RWPE1 (cell line): Measurements from ENCODE around the gene IPCEF1.
A peak's percentile ranks its signal among the peaks of the same experiment; 100 is the strongest.

Experiments
- CTCF ChIA-PET: fragments of 350-600 bp; sonication (Branson Sonifier 250); formaldehyde crosslinking; extraction: SDS; loops from one replicate; lab custom pipeline; 2021; lab: Yijun Ruan, JAX
- POLR2A ChIA-PET: fragments of 400-600 bp; formaldehyde crosslinking; extraction: SDS; loops from one replicate; lab custom pipeline; 2020; ENCODE audit warnings: antibody characterized with exemption; ENCODE audit not compliant: low non-redundant PET; lab: Yijun Ruan, JAX
- DNase-seq: peaks from one replicate; pipeline ENCODE4 v3.0.0; 2012; ENCODE audit warnings: low spot score
- H3K27ac ChIP-seq: fragments of 450-650 bp; 2 replicates; pipeline ENCODE4 v1.5.1; 2017
- TF ChIP-seq, protein P1 (sequence below): fragments of 450-650 bp; conservative IDR thresholded peaks from 2 replicates; pipeline ENCODE4 v1.5.1; 2017; ENCODE audit warnings: low read depth, mild to moderate bottlenecking

The IPCEF1 gene

GRCh38 chr6:154139892-154140291 is 216.7 kb downstream of the IPCEF1 start:
- TF ChIP-seq, protein P1, sequence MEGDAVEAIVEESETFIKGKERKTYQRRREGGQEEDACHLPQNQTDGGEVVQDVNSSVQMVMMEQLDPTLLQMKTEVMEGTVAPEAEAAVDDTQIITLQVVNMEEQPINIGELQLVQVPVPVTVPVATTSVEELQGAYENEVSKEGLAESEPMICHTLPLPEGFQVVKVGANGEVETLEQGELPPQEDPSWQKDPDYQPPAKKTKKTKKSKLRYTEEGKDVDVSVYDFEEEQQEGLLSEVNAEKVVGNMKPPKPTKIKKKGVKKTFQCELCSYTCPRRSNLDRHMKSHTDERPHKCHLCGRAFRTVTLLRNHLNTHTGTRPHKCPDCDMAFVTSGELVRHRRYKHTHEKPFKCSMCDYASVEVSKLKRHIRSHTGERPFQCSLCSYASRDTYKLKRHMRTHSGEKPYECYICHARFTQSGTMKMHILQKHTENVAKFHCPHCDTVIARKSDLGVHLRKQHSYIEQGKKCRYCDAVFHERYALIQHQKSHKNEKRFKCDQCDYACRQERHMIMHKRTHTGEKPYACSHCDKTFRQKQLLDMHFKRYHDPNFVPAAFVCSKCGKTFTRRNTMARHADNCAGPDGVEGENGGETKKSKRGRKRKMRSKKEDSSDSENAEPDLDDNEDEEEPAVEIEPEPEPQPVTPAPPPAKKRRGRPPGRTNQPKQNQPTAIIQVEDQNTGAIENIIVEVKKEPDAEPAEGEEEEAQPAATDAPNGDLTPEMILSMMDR = no peak
- ChIA-PET POLR2A (no interaction called here), CTCF (no interaction called here)
- no peak overlapping the region for H3K27ac ChIP-seq
- DNase-seq = no peak

DNA sequence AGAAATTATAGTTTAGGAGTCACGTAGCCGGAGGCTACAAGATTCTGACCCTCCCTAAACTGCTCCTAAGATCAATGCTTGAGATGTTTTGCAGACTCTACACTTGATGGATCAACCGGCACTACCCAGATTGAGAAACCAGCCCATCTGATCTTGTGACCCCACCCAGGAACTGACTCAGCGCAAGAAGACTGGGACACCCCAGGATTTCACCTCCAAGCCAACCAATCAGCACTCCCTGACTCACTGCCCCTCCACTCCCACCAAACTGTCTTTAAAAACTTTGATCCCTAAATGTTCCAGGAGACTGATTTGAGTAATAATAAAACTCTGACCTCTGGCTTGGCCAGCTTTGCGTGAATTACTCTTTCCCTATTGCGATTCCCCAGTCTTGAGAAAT is 217.8 kb downstream of the IPCEF1 start:
- DNase-seq = peak; percentile 13
- ChIA-PET POLR2A (no interaction called here), CTCF (no interaction called here)
- TF ChIP-seq, protein P1 = no peak
- no peak overlapping the region for H3K27ac ChIP-seq

GRCh38 chr6:154134471-154135147 is 222.0 kb downstream of the IPCEF1 start:
- ChIA-PET CTCF (no interaction called here), POLR2A (no interaction called here)
- no peak overlapping the region for H3K27ac ChIP-seq
- no peak for DNase-seq
- TF ChIP-seq, protein P1 = no peak

GRCh38 chr6:154127657-154128056 is 228.9 kb downstream of the IPCEF1 start:
- no peak overlapping the region for H3K27ac ChIP-seq
- no peak for DNase-seq
- TF ChIP-seq, protein P1 = no peak
- CTCF ChIA-PET = no interaction called here
- POLR2A ChIA-PET = no interaction called here

GRCh38 chr6:154125421-154125820 is 231.2 kb downstream of the IPCEF1 start:
- ChIA-PET CTCF (no interaction called here), POLR2A (no interaction called here)
- DNase-seq = no peak
- TF ChIP-seq, protein P1 = no peak
- no peak overlapping the region for H3K27ac ChIP-seq

- DNase-seq = no peak
- ChIA-PET CTCF (no interaction called here), POLR2A (no interaction called here)
Observed at GRCh38 chr6:154123155-154123956, 233.2 kb downstream of the IPCEF1 start.

More at GRCh38 chr6:154123155-154123956, 233.2 kb downstream of the IPCEF1 start:
- TF ChIP-seq, protein P1 = no peak
- no peak overlapping the region for H3K27ac ChIP-seq
